Karpas-422 (cell line): ENCODE results near the gene TEX261. TPM values are rescaled to one million over a fixed set of nuclear protein-coding genes. Genes with fewer than 3 reads are reported as not detected.

Experiments
- DNase-seq: peaks from one replicate; pipeline ENCODE4 v3.0.0-alpha.2; 2015
- H2AFZ ChIP-seq: fragments of 200-600 bp; sonication (generic); 2 replicates; pipeline ENCODE4 v1.6.1; 2014; ENCODE audit warnings: antibody characterized with exemption, low read length, mixed read lengths
- H3K27ac ChIP-seq: fragments of 200-600 bp; sonication (generic); 2 replicates; pipeline ENCODE4 v1.5.1; 2014; ENCODE audit warnings: mild to moderate bottlenecking, low read length, moderate library complexity
- H3K27me3 ChIP-seq: fragments of 200-600 bp; sonication (generic); 2 replicates; pipeline ENCODE4 v1.6.1; 2014; ENCODE audit warnings: low read length, mixed read lengths
- H3K36me3 ChIP-seq: fragments of 200-600 bp; sonication (generic); 2 replicates; pipeline ENCODE4 v1.6.1; 2014; ENCODE audit warnings: low read length, mixed read lengths; ENCODE audit not compliant: insufficient read depth
- H3K4me1 ChIP-seq: fragments of 200-600 bp; sonication (generic); 2 replicates; pipeline ENCODE4 v1.6.1; 2014; ENCODE audit warnings: mild to moderate bottlenecking, low read length, mixed read lengths
- H3K4me2 ChIP-seq: fragments of 200-600 bp; sonication (generic); 2 replicates; pipeline ENCODE4 v1.6.1; 2014; ENCODE audit warnings: low read length, low read depth, mild to moderate bottlenecking; ENCODE audit not compliant: poor library complexity, severe bottlenecking
- H3K4me3 ChIP-seq: fragments of 200-600 bp; sonication (generic); 2 replicates; pipeline ENCODE4 v1.5.1; 2014; ENCODE audit warnings: mild to moderate bottlenecking, antibody characterized with exemption, low read length, mixed read lengths
- H3K79me2 ChIP-seq: fragments of 200-600 bp; sonication (generic); 2 replicates; pipeline ENCODE4 v1.6.1; 2014; ENCODE audit warnings: mild to moderate bottlenecking, low read length, mixed read lengths
- H3K9ac ChIP-seq: fragments of 200-600 bp; sonication (generic); 2 replicates; pipeline ENCODE4 v1.6.0; 2014; ENCODE audit warnings: low read length
- H3K9me2 ChIP-seq: fragments of 200-600 bp; sonication (generic), shearing (Covaris generic); replicated peaks from 2 replicates; pipeline ENCODE4 v1.6.0; 2014; ENCODE audit warnings: mild to moderate bottlenecking, low read length, moderate library complexity; ENCODE audit not compliant: insufficient read depth
- H3K9me3 ChIP-seq: fragments of 300-700, 200-600 bp; sonication (generic); 2 replicates; pipeline ENCODE4 v1.6.1; 2014; ENCODE audit warnings: low read length, mixed read lengths
- H4K20me1 ChIP-seq: fragments of 200-600 bp; sonication (generic); 2 replicates; pipeline ENCODE4 v1.6.1; 2014; ENCODE audit warnings: mild to moderate bottlenecking, antibody characterized with exemption, low read length, low read depth; ENCODE audit not compliant: insufficient read depth
- total RNA-seq: library from RNA; depleted of rRNA; stranded (reverse); fragments of >200 nt; shearing (Covaris generic); gene quantifications from 2 replicates; pipeline ENCODE4 v1.2.3, GENCODE V29; 2014; ENCODE audit warnings: low replicate concordance

Gene TEX261
- total RNA-seq, 1 experiment from 2014 or later, result 69.2 TPM

GRCh38 chr2:70994009-70994698 is 519 bp downstream of the TEX261 start:
- Histone ChIP-seq H3K4me2 (peak overlapping the region; percentile 80), H3K9me2 (no peaks in the 10 kb centered on the region), H3K27ac (peak overlapping the region; percentile 4; the same call in 1 of the 2 replicates), H3K36me3 (peaks cover 20% of the 10 kb centered on the region; the same call in 1 of the 2 replicates), H3K9ac (peak overlapping the region; percentile 98), H3K27me3 (no peaks in the 10 kb centered on the region), H3K4me3 (peak overlapping the region; percentile 93), H3K9me3 (no peaks in the 10 kb centered on the region), H4K20me1 (peaks cover 17% of the 10 kb centered on the region), H3K79me2 (peaks cover 47% of the 10 kb centered on the region), H2AFZ (no peak overlapping the region), H3K4me1 (peaks cover 23% of the 10 kb centered on the region)
- peak; percentile 69 for DNase-seq

- H3K9ac ChIP-seq, result peak overlapping the region; percentile 98
- H2AFZ ChIP-seq, result no peak overlapping the region
- no peaks in the 10 kb centered on the region for H3K9me3 ChIP-seq
- no peaks in the 10 kb centered on the region for H3K27me3 ChIP-seq
- DNase-seq, result peak; percentile 64
- peak overlapping the region; percentile 80 for H3K4me2 ChIP-seq
- H3K27ac ChIP-seq, result no peak overlapping the region
- peaks cover 17% of the 10 kb centered on the region for H4K20me1 ChIP-seq
- H3K79me2 ChIP-seq, result peaks cover 47% of the 10 kb centered on the region
- H3K36me3 ChIP-seq, result peaks cover 24% of the 10 kb centered on the region; the same call in 1 of the 2 replicates
- H3K9me2 ChIP-seq, result no peaks in the 10 kb centered on the region
- peaks cover 23% of the 10 kb centered on the region for H3K4me1 ChIP-seq
- peak overlapping the region; percentile 93 for H3K4me3 ChIP-seq
Measured at GRCh38 chr2:70992945-70993853, 1.5 kb downstream of the TEX261 start.

- H3K27ac ChIP-seq, result no peak overlapping the region
- peaks cover 47% of the 10 kb centered on the region for H3K79me2 ChIP-seq
- H3K4me1 ChIP-seq, result peaks cover 23% of the 10 kb centered on the region
- H3K27me3 ChIP-seq, result no peaks in the 10 kb centered on the region
- H3K36me3 ChIP-seq, result peaks cover 29% of the 10 kb centered on the region; the same call in 1 of the 2 replicates
- no peak overlapping the region for H3K9ac ChIP-seq
- H3K4me3 ChIP-seq, result no peak overlapping the region
- H3K9me2 ChIP-seq, result no peaks in the 10 kb centered on the region
- no peak for DNase-seq
- no peak overlapping the region for H2AFZ ChIP-seq
- peaks cover 17% of the 10 kb centered on the region for H4K20me1 ChIP-seq
- no peak overlapping the region for H3K4me2 ChIP-seq
- H3K9me3 ChIP-seq, result no peaks in the 10 kb centered on the region
Measured at GRCh38 chr2:70991742-70992141, 2.9 kb downstream of the TEX261 start.

- H4K20me1 ChIP-seq, result peaks cover 17% of the 10 kb centered on the region
- no peak overlapping the region for H2AFZ ChIP-seq
- no peaks in the 10 kb centered on the region for H3K9me2 ChIP-seq
- H3K79me2 ChIP-seq, result peaks cover 47% of the 10 kb centered on the region
- no peak for DNase-seq
- no peak overlapping the region for H3K27ac ChIP-seq
- peaks cover 35% of the 10 kb centered on the region for H3K36me3 ChIP-seq
- H3K9ac ChIP-seq, result no peak overlapping the region
- H3K27me3 ChIP-seq, result no peaks in the 10 kb centered on the region
- H3K4me3 ChIP-seq, result no peak overlapping the region
- H3K4me1 ChIP-seq, result peaks cover 22% of the 10 kb centered on the region
- H3K9me3 ChIP-seq, result no peaks in the 10 kb centered on the region
- no peak overlapping the region for H3K4me2 ChIP-seq
Measured at GRCh38 chr2:70991142-70991541, 3.5 kb downstream of the TEX261 start.

GRCh38 chr2:70990216-70990615 is 4.5 kb downstream of the TEX261 start:
- Histone ChIP-seq H3K9me3 (no peaks in the 10 kb centered on the region), H3K36me3 (peaks cover 43% of the 10 kb centered on the region), H3K4me1 (peaks cover 13% of the 10 kb centered on the region), H3K9me2 (no peaks in the 10 kb centered on the region), H3K9ac (no peak overlapping the region), H3K4me2 (no peak overlapping the region), H3K79me2 (peaks cover 47% of the 10 kb centered on the region), H3K4me3 (no peak overlapping the region), H3K27me3 (no peaks in the 10 kb centered on the region), H4K20me1 (peaks cover 17% of the 10 kb centered on the region), H2AFZ (no peak overlapping the region), H3K27ac (no peak overlapping the region)
- DNase-seq, result no peak

GRCh38 chr2:70988726-70989648 is 5.7 kb downstream of the TEX261 start:
- Histone ChIP-seq H3K79me2 (peaks cover 41% of the 10 kb centered on the region), H3K4me2 (no peak overlapping the region), H3K27me3 (no peaks in the 10 kb centered on the region), H3K9ac (no peak overlapping the region), H2AFZ (no peak overlapping the region), H3K9me2 (no peaks in the 10 kb centered on the region), H3K27ac (no peak overlapping the region), H4K20me1 (peaks cover 12% of the 10 kb centered on the region), H3K4me1 (peaks cover 19% of the 10 kb centered on the region), H3K9me3 (no peaks in the 10 kb centered on the region), H3K4me3 (no peak overlapping the region), H3K36me3 (peaks cover 43% of the 10 kb centered on the region)
- no peak for DNase-seq

GRCh38 chr2:70988151-70988550 is 6.5 kb downstream of the TEX261 start:
- Histone ChIP-seq H3K4me3 (no peak overlapping the region), H3K9me2 (no peaks in the 10 kb centered on the region), H3K27me3 (no peaks in the 10 kb centered on the region), H3K4me2 (no peak overlapping the region), H4K20me1 (peaks cover 5% of the 10 kb centered on the region), H3K9me3 (no peaks in the 10 kb centered on the region), H3K4me1 (peaks cover 12% of the 10 kb centered on the region), H3K36me3 (peaks cover 43% of the 10 kb centered on the region), H3K9ac (no peak overlapping the region), H2AFZ (no peak overlapping the region), H3K27ac (no peak overlapping the region), H3K79me2 (peaks cover 32% of the 10 kb centered on the region)
- no peak for DNase-seq
